Ovary (tissue), 9 donors: ENCODE measurements around the gene EHBP1. TPM values are rescaled to one million over a fixed set of nuclear protein-coding genes. Genes with fewer than 3 reads are reported as not detected.
A peak's percentile ranks its signal among the peaks of the same experiment; 100 is the strongest.

Experiments used
- DNase-seq, 5 donors: peaks; one replicate each; pipeline ENCODE4 v3.0.0-alpha.2; 2019 to 2020
- H3K27ac ChIP-seq, 2 donors: fragments of 200-600 bp; one replicate each; pipeline versions ENCODE4 v1.5.1 to v1.8.0; 2019 to 2022
- H3K27me3 ChIP-seq: fragments of 200-600 bp; one replicate; pipeline ENCODE4 v1.8.0; 2022
- H3K36me3 ChIP-seq: fragments of 200-600 bp; sonication (generic); one replicate; pipeline ENCODE4 v1.5.1; 2019
- H3K4me1 ChIP-seq: one replicate; pipeline ENCODE4 v1.8.1; 2013; ENCODE audit warnings: mild to moderate bottlenecking, moderate library complexity; ENCODE audit not compliant: insufficient read depth
- H3K4me3 ChIP-seq: fragments of 200-600 bp; sonication (generic); one replicate; pipeline ENCODE4 v1.5.1; 2017
- H3K9me3 ChIP-seq, 2 donors: fragments of 200-600 bp in 1 of 2; sonication (generic) in 1 of 2; one replicate each; pipeline versions ENCODE4 v1.5.1 to v1.8.1; 2013 to 2019; ENCODE audit warnings: mild to moderate bottlenecking in 1 of 2, moderate library complexity in 1 of 2
- CTCF ChIP-seq, 3 donors: fragments of 450-650 bp in 2 of 3; fragments of 200-600 bp in 1 of 3; IDR thresholded peaks; one replicate each; pipeline versions ENCODE4 v1.5.1 to v1.8.0; 2016 to 2022; ENCODE audit warnings: antibody characterized with exemption in 3 of 3, mild to moderate bottlenecking in 1 of 3
- EP300 ChIP-seq: sonication (generic); formaldehyde crosslinking; IDR thresholded peaks from one replicate; pipeline ENCODE4 v1.6.1; 2017; ENCODE audit warnings: antibody characterized with exemption
- POLR2A ChIP-seq: fragments of 450-650 bp; IDR thresholded peaks from one replicate; pipeline ENCODE4 v1.6.1; 2017; ENCODE audit warnings: antibody characterized with exemption, mild to moderate bottlenecking, moderate library complexity
- WGBS, 3 donors: extraction: QIAGEN DNeasy Blood & Tissue Kit in 1 of 3; methylation state at CpG; one replicate each; pipeline versions ENCODE4 v1.1.5 to v1.1.7; 2013 to 2017; 5-methylcytosine and 5-hydroxymethylcytosine counted together
- intact Hi-C, 4 donors: fragments of 100-400 bp; cut with DNase I; formaldehyde crosslinking; loops; one replicate each; pipeline versions ENCODE4 v1.11.0 to v1.15.1; 2022 to 2023
- polyA plus RNA-seq, 2 donors: library from polyadenylated mRNA; stranded (reverse); fragments of 200-250 nt in 1 of 2; fragments of 350-450 nt in 1 of 2; fragmentation: Illumina TruSeq in 1 of 2; extraction: RNeasy Lipid Tissue Mini Kit (QIAGEN cat#74804) in 1 of 2; gene quantifications; one replicate each; pipeline ENCODE4 v1.2.3, GENCODE V29; 2013 to 2014
- total RNA-seq, 7 donors: library from RNA; depleted of rRNA in 2 of 7; stranded (reverse); fragments of >200 nt in 2 of 7; fragmentation: NEBNext Ultra II Directional in 3 of 7; extraction: Animal tissue kit (Norgen Biotek cat#: 25700) in 3 of 7; gene quantifications; one replicate each; pipeline versions ENCODE4 v1.1.0 to v1.2.4, GENCODE V29; 2016 to 2023
- donor health status: DM: no; HTN: no; CAD: no; lungs with moderate emphysema.
- donor health status: DM: no; HTN: no; CAD: no.
- donor health status: Bipolar disorder and iron deficiency.
- donor health status: DM: yes; HTN: yes; CAD: no.
- donor health status: DM: no; HTN: no; CAD: no.
- donor health status: DM: yes; HTN: yes; CAD: no.

Gene EHBP1
- total and polyA plus RNA-seq, 9 donors = 56.3 to 185 (median 117) TPM

DNA sequence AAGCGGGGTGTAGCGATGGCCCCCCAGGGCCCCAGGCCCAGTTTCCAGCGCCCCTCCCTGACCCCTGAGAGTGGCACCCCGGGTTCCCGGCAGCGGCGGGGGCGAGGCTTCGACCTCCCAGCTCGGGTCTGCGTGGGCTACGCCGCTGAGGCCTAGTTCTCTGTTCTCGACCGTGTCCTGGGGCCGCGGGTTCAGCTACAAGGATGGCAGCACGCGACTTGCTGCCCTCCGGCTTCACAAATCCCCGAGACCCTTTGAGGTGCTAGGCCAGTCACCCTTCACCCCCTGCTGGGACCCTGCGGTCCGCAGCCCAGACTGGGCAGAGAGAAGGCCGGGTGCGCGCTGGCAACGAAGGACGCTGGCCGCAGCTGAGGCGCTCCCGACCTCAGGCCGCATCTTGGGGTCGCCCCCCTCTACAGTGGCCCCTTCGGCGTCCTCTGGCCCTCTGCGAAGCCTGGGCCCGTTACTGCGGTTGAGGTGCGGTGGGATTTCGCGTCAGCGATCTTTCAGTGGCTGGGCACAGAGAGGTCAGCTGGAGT, 346.4 kb downstream of the EHBP1 start:
- Histone ChIP-seq H3K4me3 (no peak overlapping the region), H3K9me3 (peaks cover 0 to 6% of the 10 kb centered on the region in 2 donors), H3K27ac (no peak overlapping the region), H3K36me3 (no peaks in the 10 kb centered on the region), H3K27me3 (no peaks in the 10 kb centered on the region), H3K4me1 (peaks cover 12% of the 10 kb centered on the region)
- WGBS, 3 donors = 78 to 91% (median 83%) methylated on average over 22 to 42 of the region's 42 CpGs
- TF ChIP-seq CTCF (IDR thresholded peaks at IDR 0.05) (no peak), POLR2A (no peak), EP300 (no peak)
- intact Hi-C loops = no loop called here
- peak in 2 of 5 donors; percentile 26 to 34 for DNase-seq

- Histone ChIP-seq H3K9me3 (peaks cover 0 to 5% of the 10 kb centered on the region in 2 donors), H3K27me3 (no peaks in the 10 kb centered on the region), H3K4me1 (peaks cover 12% of the 10 kb centered on the region), H3K36me3 (no peaks in the 10 kb centered on the region), H3K4me3 (no peak overlapping the region), H3K27ac (no peak overlapping the region)
- intact Hi-C loops = no loop called here
- peak in 2 of 5 donors; percentile 13 to 31 for DNase-seq
- 85 to 91% (median 90%) methylated on average over 27 of the region's 27 CpGs for WGBS, 3 donors
- TF ChIP-seq CTCF (IDR thresholded peaks at IDR 0.05) (no peak), EP300 (no peak), POLR2A (no peak)
Observed at GRCh38 chr2:63052411-63053080, 347.0 kb downstream of the EHBP1 start.

DNA sequence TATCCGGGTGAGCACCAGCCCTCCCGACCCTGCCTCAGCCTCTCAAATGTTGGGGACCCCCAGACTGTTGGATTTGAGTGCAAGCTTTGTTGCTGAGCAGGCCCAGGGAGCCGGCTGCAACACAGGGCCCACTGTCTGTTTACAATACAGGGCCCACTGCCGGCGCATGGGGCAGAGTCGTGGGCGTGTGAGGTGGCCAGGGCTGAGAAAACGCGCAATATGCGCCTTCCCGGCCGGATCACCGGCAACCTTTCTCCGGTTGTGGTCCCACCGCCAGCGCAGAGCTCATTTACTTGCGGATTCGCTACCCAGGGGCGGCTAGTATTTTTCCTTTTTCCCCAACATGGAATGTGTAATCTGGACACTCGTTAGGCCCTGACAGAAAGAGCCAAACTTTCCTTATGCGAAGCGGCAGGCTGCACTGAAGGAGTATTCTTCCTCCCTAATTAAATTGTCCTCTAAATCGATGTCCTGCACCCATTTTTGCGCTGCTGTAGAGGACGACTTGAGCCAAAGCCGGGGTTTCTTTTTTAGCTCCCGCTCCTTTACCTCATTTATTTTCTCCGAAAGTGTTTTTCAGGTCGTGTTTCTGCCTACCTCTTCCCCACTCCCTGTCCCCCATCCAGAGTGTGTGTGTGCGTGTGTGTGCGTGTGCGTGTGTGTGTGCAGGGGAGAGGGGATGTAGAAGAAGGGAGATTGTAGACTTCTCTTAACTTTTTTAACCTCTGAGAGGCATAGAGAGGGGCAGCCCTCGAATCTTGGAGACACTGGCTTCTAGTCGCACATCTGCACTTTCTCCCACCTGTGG, 347.8 kb downstream of the EHBP1 start:
- no peak for TF ChIP-seq POLR2A
- TF ChIP-seq EP300 = no peak
- no peak for TF ChIP-seq CTCF (IDR thresholded peaks at IDR 0.05)

DNA sequence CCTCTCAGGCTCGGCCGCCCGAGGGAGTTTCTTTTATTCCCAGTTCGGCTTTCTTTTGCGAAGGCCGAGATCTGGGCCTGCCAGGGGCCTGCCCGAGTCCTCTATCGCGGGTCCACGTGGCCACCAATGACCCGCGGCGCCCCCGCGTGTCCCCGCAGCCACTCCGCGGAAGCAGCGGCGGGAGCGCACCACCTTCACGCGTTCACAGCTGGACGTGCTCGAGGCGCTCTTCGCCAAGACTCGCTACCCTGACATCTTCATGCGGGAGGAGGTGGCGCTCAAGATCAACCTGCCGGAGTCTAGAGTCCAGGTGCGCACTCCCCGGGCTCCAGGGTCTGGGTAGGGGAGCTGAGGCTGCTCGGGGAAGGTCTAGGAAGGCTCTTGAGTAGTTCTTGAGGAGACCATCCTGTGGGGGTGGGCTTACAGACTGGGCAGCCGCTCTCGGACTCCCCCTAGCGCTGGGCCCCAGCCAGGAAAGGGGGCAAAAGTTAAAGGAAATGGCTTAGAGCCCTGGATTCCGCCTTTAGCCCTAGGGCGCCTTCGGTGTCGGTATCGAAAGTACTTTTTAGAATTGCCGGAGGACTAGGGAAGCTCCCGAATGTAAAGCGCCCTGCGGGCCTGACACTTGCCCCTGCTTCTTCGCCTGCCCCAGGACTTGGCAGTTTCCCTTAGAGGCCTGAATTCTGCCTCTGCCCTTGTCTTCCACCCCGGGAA, 348.5 kb downstream of the EHBP1 start:
- intact Hi-C loops = no loop called here
- H3K4me1 ChIP-seq = peaks cover 11% of the 10 kb centered on the region
- no peaks in the 10 kb centered on the region for H3K36me3 ChIP-seq
- H3K4me3 ChIP-seq = no peak overlapping the region
- H3K9me3 ChIP-seq = no peaks in the 10 kb centered on the region
- TF ChIP-seq POLR2A = no peak
- TF ChIP-seq EP300 = no peak
- TF ChIP-seq CTCF (IDR thresholded peaks at IDR 0.05) = no peak
- peak in 1 of 5 donors; percentile 30 for DNase-seq
- 5 to 15% (median 14%) methylated on average over 43 to 48 of the region's 48 CpGs for WGBS, 3 donors
- H3K27me3 ChIP-seq = peaks cover 4% of the 10 kb centered on the region
- H3K27ac ChIP-seq = no peak overlapping the region

More for the DNA sequence above, 347.8 kb downstream of the EHBP1 start:
- no peaks in the 10 kb centered on the region for H3K36me3 ChIP-seq
- peaks cover 12% of the 10 kb centered on the region for H3K4me1 ChIP-seq
- no peak overlapping the region for H3K27ac ChIP-seq
- DNase-seq = no peak
- no peak overlapping the region for H3K4me3 ChIP-seq
- WGBS, 3 donors = 65 to 82% (median 81%) methylated on average over 34 of the region's 34 CpGs
- H3K9me3 ChIP-seq = no peaks in the 10 kb centered on the region
- intact Hi-C loops = no loop called here
- no peaks in the 10 kb centered on the region for H3K27me3 ChIP-seq
